Astrocyte of the spinal cord (primary cell): ENCODE results near the gene ST8SIA4.

Experiments
- DNase-seq: peaks from one replicate; pipeline ENCODE4 v3.0.0; 2011; ENCODE audit warnings: low read depth, low spot score
- H3K4me3 ChIP-seq: 2 replicates; pipeline ENCODE4 v1.5.1; 2011; ENCODE audit warnings: low read depth, mild to moderate bottlenecking, low read length, moderate library complexity
- in situ Hi-C: cut with HindIII; loops from 2 replicates; pipeline ENCODE4 v1.10.0; 2017; ENCODE audit warnings: low sequenced_read_pairs
- TF ChIP-seq, protein P1 (sequence below): IDR thresholded peaks from 2 replicates; pipeline ENCODE4 v1.5.1; 2012; ENCODE audit warnings: low read depth, mild to moderate bottlenecking, low read length, inconsistent platforms

The ST8SIA4 gene, protein sequence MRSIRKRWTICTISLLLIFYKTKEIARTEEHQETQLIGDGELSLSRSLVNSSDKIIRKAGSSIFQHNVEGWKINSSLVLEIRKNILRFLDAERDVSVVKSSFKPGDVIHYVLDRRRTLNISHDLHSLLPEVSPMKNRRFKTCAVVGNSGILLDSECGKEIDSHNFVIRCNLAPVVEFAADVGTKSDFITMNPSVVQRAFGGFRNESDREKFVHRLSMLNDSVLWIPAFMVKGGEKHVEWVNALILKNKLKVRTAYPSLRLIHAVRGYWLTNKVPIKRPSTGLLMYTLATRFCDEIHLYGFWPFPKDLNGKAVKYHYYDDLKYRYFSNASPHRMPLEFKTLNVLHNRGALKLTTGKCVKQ

DNA sequence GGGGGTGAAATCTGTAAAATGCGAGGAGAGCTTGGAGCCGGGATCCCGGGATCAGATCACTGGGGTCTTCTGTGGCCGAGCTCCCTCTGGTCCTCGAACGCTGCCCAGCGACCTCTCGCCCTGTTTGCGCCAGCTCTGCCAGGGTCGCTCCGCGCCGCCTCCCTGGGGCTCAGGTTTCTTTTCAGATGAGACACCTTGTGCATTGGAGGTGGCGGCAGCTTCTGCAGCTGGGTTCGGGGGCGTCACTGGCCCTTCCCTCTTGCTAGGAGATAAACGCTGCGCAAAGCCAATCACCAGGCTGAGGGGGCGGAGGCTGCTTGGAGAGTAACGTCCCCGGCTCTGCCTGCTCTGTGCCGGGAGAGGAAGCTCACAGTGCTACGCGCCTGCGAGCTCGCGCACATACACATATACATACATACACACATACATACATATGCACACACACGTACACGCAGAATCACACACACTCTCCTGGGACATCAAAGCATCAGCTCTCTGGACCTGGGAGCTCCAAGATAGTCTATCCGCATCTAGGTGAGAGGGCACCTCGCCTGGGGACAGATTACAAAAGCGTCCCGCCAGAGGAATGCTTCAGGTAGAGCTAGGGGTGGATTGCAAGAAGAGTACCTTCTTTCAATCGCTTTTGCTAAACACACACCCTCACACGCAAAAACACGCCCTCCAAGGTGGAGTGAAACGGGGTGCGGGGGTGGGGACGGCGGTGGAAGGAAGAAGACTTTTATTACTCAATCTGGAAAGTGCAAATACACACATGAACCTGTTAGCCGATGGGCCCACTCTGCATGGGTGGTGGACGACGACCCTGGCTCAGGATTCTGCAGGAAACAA lies at the start of gene ST8SIA4:
Gene ST8SIA4 (minus strand): TSS at position 244 of the 849 bp plus-strand sequence. CDS start 327 bp downstream, outside the sequence.
- TF ChIP-seq, protein P1, sequence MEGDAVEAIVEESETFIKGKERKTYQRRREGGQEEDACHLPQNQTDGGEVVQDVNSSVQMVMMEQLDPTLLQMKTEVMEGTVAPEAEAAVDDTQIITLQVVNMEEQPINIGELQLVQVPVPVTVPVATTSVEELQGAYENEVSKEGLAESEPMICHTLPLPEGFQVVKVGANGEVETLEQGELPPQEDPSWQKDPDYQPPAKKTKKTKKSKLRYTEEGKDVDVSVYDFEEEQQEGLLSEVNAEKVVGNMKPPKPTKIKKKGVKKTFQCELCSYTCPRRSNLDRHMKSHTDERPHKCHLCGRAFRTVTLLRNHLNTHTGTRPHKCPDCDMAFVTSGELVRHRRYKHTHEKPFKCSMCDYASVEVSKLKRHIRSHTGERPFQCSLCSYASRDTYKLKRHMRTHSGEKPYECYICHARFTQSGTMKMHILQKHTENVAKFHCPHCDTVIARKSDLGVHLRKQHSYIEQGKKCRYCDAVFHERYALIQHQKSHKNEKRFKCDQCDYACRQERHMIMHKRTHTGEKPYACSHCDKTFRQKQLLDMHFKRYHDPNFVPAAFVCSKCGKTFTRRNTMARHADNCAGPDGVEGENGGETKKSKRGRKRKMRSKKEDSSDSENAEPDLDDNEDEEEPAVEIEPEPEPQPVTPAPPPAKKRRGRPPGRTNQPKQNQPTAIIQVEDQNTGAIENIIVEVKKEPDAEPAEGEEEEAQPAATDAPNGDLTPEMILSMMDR = no peak
- peak; percentile 79 for DNase-seq
- in situ Hi-C loops = no loop called here
- H3K4me3 ChIP-seq = peak within 1 kb of the TSS; percentile 69

DNA sequence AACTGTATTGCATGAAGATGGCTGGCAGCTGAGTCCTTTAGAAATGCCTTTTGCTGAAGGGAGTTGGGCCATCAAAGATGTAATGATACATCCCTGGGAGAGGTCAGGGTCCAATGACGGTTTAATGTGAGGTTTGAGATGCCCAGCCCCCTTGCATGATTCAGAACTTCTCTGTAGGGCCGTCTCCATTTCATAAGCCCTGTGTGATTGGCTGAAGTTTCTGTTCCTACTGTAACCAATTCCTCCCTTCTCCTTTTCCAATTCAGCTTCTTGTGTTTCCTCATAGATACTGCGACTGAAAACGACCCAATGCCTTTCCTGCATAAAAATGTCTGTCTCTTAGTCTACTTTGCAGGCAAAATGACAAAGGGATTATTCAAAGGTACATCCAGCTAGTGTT lies 47.9 kb upstream of the ST8SIA4 start:
- TF ChIP-seq, protein P1 = no peak
- no peak for DNase-seq
- in situ Hi-C loops = no loop called here
- H3K4me3 ChIP-seq = no peak overlapping the region

DNA sequence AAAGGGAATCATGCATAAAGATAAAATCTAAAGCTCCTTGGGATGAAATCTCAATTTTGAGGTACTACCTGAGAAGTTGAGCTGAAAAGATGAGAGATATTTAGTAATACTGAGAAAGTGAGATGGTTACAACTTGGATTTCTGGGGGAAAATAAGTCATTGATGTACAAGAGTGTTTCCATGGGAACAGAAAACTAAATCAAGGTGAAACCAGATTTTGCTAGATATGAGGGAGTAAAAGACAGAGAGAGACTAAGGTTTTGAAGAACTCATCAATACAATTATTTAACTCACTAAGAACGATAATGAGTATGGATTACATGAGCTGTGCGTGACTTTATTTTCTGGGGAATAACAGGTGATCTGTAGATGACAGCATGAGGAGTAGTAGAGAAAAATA lies 10.2 kb upstream of the ST8SIA4 start:
- TF ChIP-seq, protein P1 = no peak
- no peak overlapping the region for H3K4me3 ChIP-seq
- DNase-seq = no peak
- in situ Hi-C loops = no loop called here

DNA sequence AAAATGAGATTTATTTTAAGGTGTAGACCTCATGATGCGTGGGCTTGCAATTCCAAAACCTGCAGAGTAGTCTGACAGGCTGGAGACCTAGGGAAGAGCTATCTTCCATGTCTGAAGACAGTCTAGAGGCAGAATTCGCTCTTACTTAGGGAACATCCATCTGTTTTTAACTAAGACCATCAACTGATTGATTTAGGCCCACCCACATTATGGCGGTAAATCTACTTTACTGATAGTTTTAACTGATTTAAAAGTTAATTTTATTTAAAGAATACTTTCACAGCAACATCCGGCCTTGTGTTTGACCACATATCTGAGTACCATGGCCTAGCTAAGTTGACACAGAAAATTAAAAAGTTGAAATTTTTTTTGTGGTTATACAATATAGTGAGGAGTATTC lies 6.0 kb upstream of the ST8SIA4 start:
- no peak for DNase-seq
- in situ Hi-C loops = no loop called here
- TF ChIP-seq, protein P1 = no peak

DNA sequence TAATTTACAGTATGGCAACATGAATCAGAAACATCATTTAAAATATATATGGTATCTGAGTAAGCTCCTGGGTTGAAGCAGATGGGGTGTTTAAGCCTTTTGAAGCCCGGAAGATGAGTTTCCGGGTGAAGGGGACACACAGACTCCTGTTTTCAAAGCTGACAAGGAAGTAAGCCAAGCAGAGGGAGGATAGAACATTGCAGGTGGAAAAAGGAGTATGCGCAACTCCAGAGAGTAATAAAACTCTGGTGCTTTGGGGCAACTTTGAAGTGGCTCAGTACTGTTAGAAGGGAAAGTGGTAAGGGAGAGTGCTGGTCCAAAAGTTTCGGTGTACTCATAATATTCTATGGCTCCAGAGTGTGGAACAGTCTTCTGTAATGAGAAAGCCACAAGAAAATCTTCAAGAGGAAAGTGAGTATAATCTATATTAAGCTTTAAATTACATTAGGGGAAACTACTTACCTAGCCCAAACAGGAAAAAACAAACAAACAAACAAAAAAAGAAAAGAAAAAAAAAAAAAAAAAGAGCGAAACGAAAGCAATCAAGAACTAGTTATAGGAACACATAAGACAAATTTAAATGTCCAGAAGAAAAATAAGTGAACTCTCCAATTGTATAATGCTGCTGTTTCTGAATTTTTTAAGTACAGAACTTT lies 2.3 kb upstream of the ST8SIA4 start:
- in situ Hi-C loops = no loop called here
- TF ChIP-seq, protein P1 = no peak
- no peak for DNase-seq
- no peak overlapping the region for H3K4me3 ChIP-seq

More for the DNA sequence above, 6.0 kb upstream of the ST8SIA4 start:
- no peak overlapping the region for H3K4me3 ChIP-seq

DNA sequence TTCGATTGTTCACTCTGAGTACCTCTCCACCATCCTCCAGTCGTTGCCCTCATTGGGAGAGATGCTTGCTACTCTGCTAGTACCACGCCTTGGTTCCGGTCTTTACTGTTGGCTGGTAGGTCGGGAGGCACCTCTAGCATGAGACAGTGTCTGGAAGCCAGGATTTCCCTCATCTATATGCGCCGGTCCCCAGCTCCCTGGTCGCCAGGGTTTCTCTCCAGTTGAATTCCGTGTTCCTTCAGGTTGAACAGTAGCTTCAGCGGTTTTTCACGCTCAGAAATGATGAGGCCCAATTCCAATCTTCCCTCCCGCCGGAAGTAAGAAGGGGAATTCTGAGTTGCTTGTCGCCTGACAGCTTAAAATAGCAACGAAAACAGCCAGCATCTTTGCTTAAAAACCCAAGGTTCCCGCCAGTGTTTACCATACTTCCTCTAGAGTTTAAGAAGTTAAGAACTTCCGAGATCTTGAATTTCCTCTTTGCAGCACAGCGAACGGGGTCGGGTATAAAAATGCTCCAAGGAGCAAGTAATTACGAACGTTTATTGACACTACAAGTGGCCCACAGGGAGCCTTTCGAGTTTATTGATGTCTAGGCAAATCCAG lies 1.3 kb upstream of the ST8SIA4 start:
- peak overlapping the region; percentile 69 for H3K4me3 ChIP-seq
- in situ Hi-C loops = no loop called here
- peak; percentile 12 for DNase-seq
- TF ChIP-seq, protein P1 = no peak
